ENCODE data around the gene ATP8B1. TPM values are rescaled to one million over a fixed set of nuclear protein-coding genes. Genes with fewer than 3 reads are reported as not detected.
"Not testable (repeated sequence)": the region's sequence is repeated elsewhere in the genome, so short reads cannot be mapped to it uniquely, and the experiment has no call there.

Gene ATP8B1
- total RNA-seq, 2 experiments from 2014 or later = 0.18 to 0.38 TPM

GRCh38 chr18:57831597-57832377 is 28.7 kb upstream of the ATP8B1 start:
- H3K4me3 Mint-ChIP-seq = no peak overlapping the region
- POLR2A ChIA-PET = interaction anchor here (0.8 kb wide), 1 partner anchor 8 kb away, joined by 3 read pairs; no protein-coding TSS in a partner anchor
- intact Hi-C loops (cut with micrococcal nuclease) = no loop called here
- ATAC-seq = no peak
- no peak for DNase-seq
- peaks cover 26% of the 10 kb centered on the region for H3K4me1 Mint-ChIP-seq (ENCODE audit: low read depth)
- CTCF ChIA-PET = interaction anchor here (0.7 to 1.1 kb wide), 2 partner anchors 51 to 202 kb away, joined by 3 to 4 read pairs; no protein-coding TSS in a partner anchor
- TF ChIP-seq, protein P1, sequence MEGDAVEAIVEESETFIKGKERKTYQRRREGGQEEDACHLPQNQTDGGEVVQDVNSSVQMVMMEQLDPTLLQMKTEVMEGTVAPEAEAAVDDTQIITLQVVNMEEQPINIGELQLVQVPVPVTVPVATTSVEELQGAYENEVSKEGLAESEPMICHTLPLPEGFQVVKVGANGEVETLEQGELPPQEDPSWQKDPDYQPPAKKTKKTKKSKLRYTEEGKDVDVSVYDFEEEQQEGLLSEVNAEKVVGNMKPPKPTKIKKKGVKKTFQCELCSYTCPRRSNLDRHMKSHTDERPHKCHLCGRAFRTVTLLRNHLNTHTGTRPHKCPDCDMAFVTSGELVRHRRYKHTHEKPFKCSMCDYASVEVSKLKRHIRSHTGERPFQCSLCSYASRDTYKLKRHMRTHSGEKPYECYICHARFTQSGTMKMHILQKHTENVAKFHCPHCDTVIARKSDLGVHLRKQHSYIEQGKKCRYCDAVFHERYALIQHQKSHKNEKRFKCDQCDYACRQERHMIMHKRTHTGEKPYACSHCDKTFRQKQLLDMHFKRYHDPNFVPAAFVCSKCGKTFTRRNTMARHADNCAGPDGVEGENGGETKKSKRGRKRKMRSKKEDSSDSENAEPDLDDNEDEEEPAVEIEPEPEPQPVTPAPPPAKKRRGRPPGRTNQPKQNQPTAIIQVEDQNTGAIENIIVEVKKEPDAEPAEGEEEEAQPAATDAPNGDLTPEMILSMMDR (IDR thresholded peaks at IDR 0.05) = no peak
- peaks cover 8% of the 10 kb centered on the region for H3K36me3 Mint-ChIP-seq (ENCODE audit: low read depth)
- peaks cover 10% of the 10 kb centered on the region for H3K9me3 Mint-ChIP-seq
- no peak overlapping the region for H3K27ac Mint-ChIP-seq
- peaks cover 13% of the 10 kb centered on the region for H3K27me3 Mint-ChIP-seq

DNA sequence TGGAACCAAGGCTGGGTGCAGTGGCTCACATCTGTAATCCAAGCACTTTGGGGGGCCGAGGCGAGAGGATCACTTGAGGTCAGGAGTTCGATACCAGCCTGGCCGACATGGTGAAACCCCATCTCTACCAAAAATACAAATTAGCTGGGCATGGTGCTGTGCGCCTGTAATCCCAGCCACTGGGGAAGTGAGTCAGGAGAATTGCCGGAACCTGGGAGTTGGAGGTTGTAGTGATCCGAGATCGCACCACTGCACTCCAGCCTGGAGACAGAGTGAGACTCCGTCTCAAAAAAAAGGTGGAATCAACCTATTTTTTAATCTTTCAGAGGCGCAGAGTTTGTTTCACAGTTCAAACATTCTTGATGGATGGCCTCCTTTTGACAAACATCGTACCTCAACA is 24.5 kb upstream of the ATP8B1 start:
- Mint-ChIP-seq H3K27me3 (peaks cover 1% of the 10 kb centered on the region), H3K4me3 (no peak overlapping the region), H3K36me3 (ENCODE audit: low read depth) (peaks cover 6% of the 10 kb centered on the region), H3K9me3 (peaks cover 10% of the 10 kb centered on the region), H3K4me1 (ENCODE audit: low read depth) (peaks cover 8% of the 10 kb centered on the region), H3K27ac (no peak overlapping the region)
- intact Hi-C loops (cut with micrococcal nuclease) = no loop called here
- ATAC-seq (no peak), DNase-seq (no peak)
- TF ChIP-seq, protein P1 (IDR thresholded peaks at IDR 0.05) = no peak
- ChIA-PET POLR2A (no interaction called here), CTCF (interaction anchor here (1.4 kb wide), 1 partner anchor 54 kb away, joined by 5 read pairs; no protein-coding TSS in a partner anchor)

- no peak overlapping the region for H3K4me3 Mint-ChIP-seq
- intact Hi-C loops (cut with micrococcal nuclease) = no loop called here
- CTCF ChIA-PET = no interaction called here
Observed at GRCh38 chr18:57826252-57826651, 23.1 kb upstream of the ATP8B1 start.

GRCh38 chr18:57820583-57820982 is 17.5 kb upstream of the ATP8B1 start:
- CTCF ChIA-PET; H3K36me3 Mint-ChIP-seq (ENCODE audit: low read depth); POLR2A ChIA-PET; ATAC-seq; H3K27ac Mint-ChIP-seq; H3K9me3 Mint-ChIP-seq; DNase-seq; intact Hi-C loops (cut with micrococcal nuclease); H3K27me3 Mint-ChIP-seq; H3K4me3 Mint-ChIP-seq; H3K4me1 Mint-ChIP-seq (ENCODE audit: low read depth): not testable (repeated sequence)

More at GRCh38 chr18:57826252-57826651, 23.1 kb upstream of the ATP8B1 start:
- Mint-ChIP-seq H3K36me3 (ENCODE audit: low read depth) (peaks cover 2% of the 10 kb centered on the region), H3K9me3 (peaks cover 2% of the 10 kb centered on the region), H3K4me1 (ENCODE audit: low read depth) (no peaks in the 10 kb centered on the region), H3K27me3 (no peaks in the 10 kb centered on the region), H3K27ac (no peak overlapping the region)
- no peak for DNase-seq
- POLR2A ChIA-PET = no interaction called here
- no peak for ATAC-seq
- TF ChIP-seq, protein P1 (IDR thresholded peaks at IDR 0.05) = no peak

GRCh38 chr18:57819671-57820460 is 16.8 kb upstream of the ATP8B1 start:
- no peak overlapping the region for H3K27ac Mint-ChIP-seq
- ChIA-PET CTCF (no interaction called here), POLR2A (no interaction called here)
- ATAC-seq = peak; percentile 20
- DNase-seq = peak; percentile 52
- H3K4me3 Mint-ChIP-seq = no peak overlapping the region
- no peaks in the 10 kb centered on the region for H3K4me1 Mint-ChIP-seq (ENCODE audit: low read depth)
- H3K9me3 Mint-ChIP-seq = no peaks in the 10 kb centered on the region
- intact Hi-C loops (cut with micrococcal nuclease) = no loop called here
- H3K36me3 Mint-ChIP-seq (ENCODE audit: low read depth) = no peaks in the 10 kb centered on the region
- TF ChIP-seq, protein P1 (IDR thresholded peaks at IDR 0.05) = no peak
- H3K27me3 Mint-ChIP-seq = peaks cover 3% of the 10 kb centered on the region

Measured in activated CD8-positive, alpha-beta T cell treated with anti-CD3 and anti-CD28 coated beads for 36 hours (primary cell).